Glutamatergic neuron (in vitro differentiated cells): ENCODE data around the gene HSP90AB1. TPM values are rescaled to one million over a fixed set of nuclear protein-coding genes. Genes with fewer than 3 reads are reported as not detected.

Source experiments
- DNase-seq: peaks from one replicate; pipeline ENCODE4 v3.0.0; 2022
- H3K27ac Mint-ChIP-seq: one replicate; pipeline ENCODE4 v1.8.0; 2020; ENCODE audit warnings: mild to moderate bottlenecking, mixed read lengths, inconsistent platforms; ENCODE audit not compliant: unreplicated experiment
- H3K27me3 Mint-ChIP-seq: one replicate; pipeline ENCODE4 v1.8.0; 2020; ENCODE audit warnings: mild to moderate bottlenecking, moderate library complexity, mixed read lengths, inconsistent platforms; ENCODE audit not compliant: unreplicated experiment
- H3K36me3 Mint-ChIP-seq: one replicate; pipeline ENCODE4 v1.8.0; 2020; ENCODE audit warnings: mild to moderate bottlenecking, mixed read lengths, inconsistent platforms; ENCODE audit not compliant: unreplicated experiment
- H3K4me1 Mint-ChIP-seq: one replicate; pipeline ENCODE4 v1.8.0; 2020; ENCODE audit warnings: mild to moderate bottlenecking, low read depth, mixed read lengths, inconsistent platforms; ENCODE audit not compliant: unreplicated experiment
- H3K4me3 Mint-ChIP-seq: one replicate; pipeline ENCODE4 v1.8.0; 2020; ENCODE audit warnings: mild to moderate bottlenecking, mixed read lengths, inconsistent platforms; ENCODE audit not compliant: unreplicated experiment
- H3K9me3 Mint-ChIP-seq: one replicate; pipeline ENCODE4 v1.8.0; 2020; ENCODE audit warnings: mild to moderate bottlenecking, moderate library complexity, mixed read lengths, inconsistent platforms; ENCODE audit not compliant: unreplicated experiment
- CTCF ChIP-seq: fragments of 200-600 bp; sonication (generic); IDR thresholded peaks from one replicate; pipeline ENCODE4 v1.5.0; 2021; ENCODE audit not compliant: partially characterized antibody, unreplicated experiment
- total RNA-seq: library from RNA; stranded (reverse); fragmentation: NEBNext Ultra II Directional; extraction: Animal tissue kit (Norgen Biotek cat#: 25700); gene quantifications from one replicate; pipeline ENCODE4 v1.2.1, GENCODE V29; 2021; ENCODE audit not compliant: unreplicated experiment

Gene HSP90AB1
- total RNA-seq, 1 donor from 2014 or later, result 771 TPM

DNA sequence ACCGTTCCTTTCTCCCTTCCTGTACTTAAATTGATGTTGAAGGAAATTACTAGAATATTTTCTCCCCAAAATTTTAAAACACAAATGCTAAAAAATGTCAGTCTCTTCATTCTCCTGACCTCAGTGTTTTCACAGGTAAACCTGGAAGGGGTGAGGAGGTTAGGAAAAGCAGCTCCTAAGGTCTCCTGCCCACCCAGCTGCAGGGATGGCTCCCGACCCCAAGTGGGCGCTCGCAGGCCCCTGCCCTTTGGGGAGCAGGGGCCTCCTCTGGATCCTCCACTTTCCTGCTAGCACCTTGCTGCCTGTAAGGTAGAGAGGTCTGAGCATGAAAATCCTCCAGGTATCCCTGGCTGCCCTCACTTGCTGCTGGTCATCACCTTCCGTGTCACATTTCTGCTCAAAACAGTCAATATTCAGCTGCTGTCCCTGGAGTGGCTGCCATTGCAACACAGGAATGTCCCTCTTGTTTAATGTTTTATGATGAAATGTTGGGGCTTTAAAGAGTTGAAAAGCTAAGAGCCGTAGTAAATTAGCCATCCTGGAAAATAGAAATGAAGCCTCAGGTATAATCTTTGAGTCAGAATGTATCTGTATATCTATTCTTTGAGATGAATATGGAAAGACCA lies 10.9 kb upstream of the HSP90AB1 start:
- H3K9me3 Mint-ChIP-seq, result peaks cover 7% of the 10 kb centered on the region
- H3K4me1 Mint-ChIP-seq, result peaks cover 31% of the 10 kb centered on the region
- peak overlapping the region; percentile 12 for H3K27ac Mint-ChIP-seq
- no peak for DNase-seq
- H3K4me3 Mint-ChIP-seq, result peak overlapping the region; percentile 42
- TF ChIP-seq CTCF, result no peak
- no peaks in the 10 kb centered on the region for H3K36me3 Mint-ChIP-seq
- H3K27me3 Mint-ChIP-seq, result peaks cover 13% of the 10 kb centered on the region

GRCh38 chr6:44237021-44237812 lies 9.7 kb upstream of the HSP90AB1 start:
- no peak for TF ChIP-seq CTCF
- Mint-ChIP-seq H3K27me3 (peaks cover 11% of the 10 kb centered on the region), H3K4me3 (peak overlapping the region; percentile 77), H3K4me1 (peaks cover 31% of the 10 kb centered on the region), H3K9me3 (peaks cover 7% of the 10 kb centered on the region), H3K27ac (peak overlapping the region; percentile 92), H3K36me3 (no peaks in the 10 kb centered on the region)
- peak; percentile 76 for DNase-seq

GRCh38 chr6:44237813-44238433 lies 9.0 kb upstream of the HSP90AB1 start:
- peak overlapping the region; percentile 92 for H3K27ac Mint-ChIP-seq
- no peaks in the 10 kb centered on the region for H3K36me3 Mint-ChIP-seq
- peaks cover 11% of the 10 kb centered on the region for H3K27me3 Mint-ChIP-seq
- peak; percentile 87 for DNase-seq
- H3K4me3 Mint-ChIP-seq, result peak overlapping the region; percentile 77
- peaks cover 7% of the 10 kb centered on the region for H3K9me3 Mint-ChIP-seq
- TF ChIP-seq CTCF, result peak; percentile 99
- peaks cover 31% of the 10 kb centered on the region for H3K4me1 Mint-ChIP-seq

GRCh38 chr6:44238687-44239350 lies 8.1 kb upstream of the HSP90AB1 start:
- Mint-ChIP-seq H3K27ac (peak overlapping the region; percentile 92), H3K4me3 (peak overlapping the region; percentile 47)

More at GRCh38 chr6:44238687-44239350, 8.1 kb upstream of the HSP90AB1 start:
- peaks cover 27% of the 10 kb centered on the region for H3K4me1 Mint-ChIP-seq
- H3K27me3 Mint-ChIP-seq, result peaks cover 11% of the 10 kb centered on the region
- no peaks in the 10 kb centered on the region for H3K36me3 Mint-ChIP-seq
- H3K9me3 Mint-ChIP-seq, result peaks cover 7% of the 10 kb centered on the region
- no peak for DNase-seq
- TF ChIP-seq CTCF, result no peak
